Large intestine (tissue), 12 donors: Measurements from ENCODE around the gene SAYSD1. TPM values are rescaled to one million over a fixed set of nuclear protein-coding genes. Genes with fewer than 3 reads are reported as not detected.

Source experiments
- DNase-seq, 2 donors: peaks; one replicate each; pipeline versions ENCODE4 v3.0.0 to v3.0.0-alpha.2; 2013
- H3K27ac ChIP-seq: one replicate; pipeline ENCODE4 v1.5.1; 2013; ENCODE audit warnings: low read length
- H3K27me3 ChIP-seq: 2 replicates; pipeline ENCODE4 v1.6.1; 2013; ENCODE audit warnings: low read length; ENCODE audit not compliant: control insufficient read depth, insufficient read depth
- H3K36me3 ChIP-seq: 2 replicates; pipeline ENCODE4 v1.6.1; 2013; ENCODE audit warnings: low read length; ENCODE audit not compliant: control insufficient read depth, insufficient read depth
- H3K4me1 ChIP-seq: one replicate; pipeline ENCODE4 v1.6.1; 2013; ENCODE audit warnings: low read length; ENCODE audit not compliant: control insufficient read depth, insufficient read depth
- H3K4me3 ChIP-seq: one replicate; pipeline ENCODE4 v1.5.1; 2013; ENCODE audit warnings: low read length
- H3K9me3 ChIP-seq: one replicate; pipeline ENCODE4 v1.6.1; 2013; ENCODE audit warnings: mild to moderate bottlenecking, low read depth, low read length, moderate library complexity; ENCODE audit not compliant: control insufficient read depth
- WGBS: methylation state at CpG from one replicate; pipeline ENCODE4 v1.1.5; 2013; ENCODE audit warnings: low lambda C conversion rate; ENCODE audit not compliant: insufficient coverage; 5-methylcytosine and 5-hydroxymethylcytosine counted together
- long read RNA-seq, 11 donors: transcript quantifications; one replicate each; lab custom pipeline, GENCODE V29; 2026
- polyA plus RNA-seq: library from polyadenylated mRNA; unstranded; fragments of 120-200 nt; gene quantifications from one replicate; pipeline ENCODE4 v1.2.1, GENCODE V29; 2013

Gene SAYSD1
- 18.6 TPM for polyA plus RNA-seq
- long read RNA-seq, donor 1, transcript SAYSD1-201 (2 exons, 2,020 nt): major isoform, 5 of 6 reads
- long read RNA-seq, donor 1, partial matches to known transcripts: 0 of 6 reads
- long read RNA-seq, donor 1, other reads (novel, unspliced or antisense): 0 of 6 reads
- long read RNA-seq, donor 2, transcript SAYSD1-201 (2 exons, 2,020 nt): major isoform, 9 of 16 reads
- long read RNA-seq, donor 2, partial matches to known transcripts: 0 of 16 reads
- long read RNA-seq, donor 2, other reads (novel, unspliced or antisense): 0 of 16 reads
- long read RNA-seq, donor 3, transcript SAYSD1-201 (2 exons, 2,020 nt): major isoform, 16 of 19 reads
- long read RNA-seq, donor 3, partial matches to known transcripts: 0 of 19 reads
- long read RNA-seq, donor 3, other reads (novel, unspliced or antisense): 0 of 19 reads
- long read RNA-seq, donor 4, partial matches to known transcripts: 0 of 3 reads
- long read RNA-seq, donor 4, other reads (novel, unspliced or antisense): 0 of 3 reads
- long read RNA-seq, donor 5, partial matches to known transcripts: 0 of 2 reads
- long read RNA-seq, donor 5, other reads (novel, unspliced or antisense): 0 of 2 reads
- long read RNA-seq, donor 6, transcript SAYSD1-201 (2 exons, 2,020 nt): major isoform, 11 of 11 reads
- long read RNA-seq, donor 6, partial matches to known transcripts: 0 of 11 reads
- long read RNA-seq, donor 6, other reads (novel, unspliced or antisense): 0 of 11 reads
- long read RNA-seq, donor 7, partial matches to known transcripts: 0 of 3 reads
- long read RNA-seq, donor 7, other reads (novel, unspliced or antisense): 0 of 3 reads
- long read RNA-seq, donor 8, transcript SAYSD1-201 (2 exons, 2,020 nt): major isoform, 17 of 36 reads
- long read RNA-seq, donor 8, partial matches to known transcripts: 16 of 36 reads
- long read RNA-seq, donor 8, other reads (novel, unspliced or antisense): 0 of 36 reads
- long read RNA-seq, donor 9, transcript SAYSD1-201 (2 exons, 2,020 nt): major isoform, 6 of 14 reads
- long read RNA-seq, donor 9, partial matches to known transcripts: 6 of 14 reads
- long read RNA-seq, donor 9, other reads (novel, unspliced or antisense): 0 of 14 reads
- long read RNA-seq, donor 10, transcript SAYSD1-201 (2 exons, 2,020 nt): major isoform, 5 of 11 reads
- long read RNA-seq, donor 10, partial matches to known transcripts: 0 of 11 reads
- long read RNA-seq, donor 10, other reads (novel, unspliced or antisense): 0 of 11 reads
- long read RNA-seq, donor 11, transcript SAYSD1-201 (2 exons, 2,020 nt): major isoform, 13 of 16 reads
- long read RNA-seq, donor 11, partial matches to known transcripts: 0 of 16 reads
- long read RNA-seq, donor 11, other reads (novel, unspliced or antisense): 0 of 16 reads

- Histone ChIP-seq H3K27ac (peak within 1 kb of the TSS; percentile 99), H3K4me3 (peak within 1 kb of the TSS; percentile 84), H3K9me3 (no peaks in the 10 kb centered on the region), H3K4me1 (peaks cover 5% of the 10 kb centered on the region), H3K27me3 (no peaks in the 10 kb centered on the region), H3K36me3 (peaks cover 5% of the 10 kb centered on the region)
- DNase-seq: peak; percentile 97 to 98
- WGBS: no CpG with 5 or more reads among the region's 68 CpGs
Measured at GRCh38 chr6:39114704-39115599, at the start of gene SAYSD1. Gene SAYSD1, minus strand, starts transcription at chr6:39115186. Its CDS starts 97 bp downstream, at chr6:39115089.

- DNase-seq: no peak
- H3K27ac ChIP-seq: no peak overlapping the region
- WGBS: no CpG with 5 or more reads among the region's 3 CpGs
- H3K27me3 ChIP-seq: peaks cover 2% of the 10 kb centered on the region
- H3K36me3 ChIP-seq: no peaks in the 10 kb centered on the region
- no peak overlapping the region for H3K4me3 ChIP-seq
- no peaks in the 10 kb centered on the region for H3K9me3 ChIP-seq
- H3K4me1 ChIP-seq: no peaks in the 10 kb centered on the region
Measured at GRCh38 chr6:39157511-39157910, 42.5 kb upstream of the SAYSD1 start.

GRCh38 chr6:39156801-39157200, 41.8 kb upstream of the SAYSD1 start:
- Histone ChIP-seq H3K27ac (no peak overlapping the region), H3K9me3 (no peaks in the 10 kb centered on the region), H3K4me1 (no peaks in the 10 kb centered on the region), H3K27me3 (peaks cover 8% of the 10 kb centered on the region), H3K36me3 (no peaks in the 10 kb centered on the region), H3K4me3 (no peak overlapping the region)
- DNase-seq: no peak
- WGBS: no CpG with 5 or more reads among the region's 3 CpGs

GRCh38 chr6:39154705-39155104, 39.7 kb upstream of the SAYSD1 start:
- H3K27me3 ChIP-seq: peaks cover 13% of the 10 kb centered on the region
- no peak overlapping the region for H3K4me3 ChIP-seq
- DNase-seq: no peak
- H3K36me3 ChIP-seq: no peaks in the 10 kb centered on the region
- H3K9me3 ChIP-seq: no peaks in the 10 kb centered on the region
- 100% methylated on average over 1 of the region's 4 CpGs for WGBS
- no peaks in the 10 kb centered on the region for H3K4me1 ChIP-seq
- no peak overlapping the region for H3K27ac ChIP-seq

- Histone ChIP-seq H3K27ac (no peak overlapping the region), H3K27me3 (peaks cover 13% of the 10 kb centered on the region), H3K4me1 (no peaks in the 10 kb centered on the region), H3K36me3 (no peaks in the 10 kb centered on the region), H3K9me3 (no peaks in the 10 kb centered on the region), H3K4me3 (no peak overlapping the region)
- no peak for DNase-seq
- WGBS: no CpG with 5 or more reads among the region's 6 CpGs
Measured at GRCh38 chr6:39153766-39154397, 38.9 kb upstream of the SAYSD1 start.

GRCh38 chr6:39152262-39152661, 37.3 kb upstream of the SAYSD1 start:
- Histone ChIP-seq H3K27me3 (peaks cover 17% of the 10 kb centered on the region), H3K4me1 (no peaks in the 10 kb centered on the region), H3K27ac (no peak overlapping the region), H3K36me3 (no peaks in the 10 kb centered on the region), H3K9me3 (no peaks in the 10 kb centered on the region), H3K4me3 (no peak overlapping the region)
- DNase-seq: no peak
- 76% methylated on average over 5 of the region's 5 CpGs for WGBS

GRCh38 chr6:39151211-39151610, 36.2 kb upstream of the SAYSD1 start:
- DNase-seq: no peak
- 70% methylated on average over 2 of the region's 3 CpGs for WGBS
- no peaks in the 10 kb centered on the region for H3K9me3 ChIP-seq

GRCh38 chr6:39144481-39145173, 29.6 kb upstream of the SAYSD1 start:
- H3K36me3 ChIP-seq: no peaks in the 10 kb centered on the region
- no CpG with 5 or more reads among the region's 1 CpG for WGBS
- H3K27ac ChIP-seq: no peak overlapping the region
- H3K27me3 ChIP-seq: peaks cover 12% of the 10 kb centered on the region
- no peak overlapping the region for H3K4me3 ChIP-seq
- no peaks in the 10 kb centered on the region for H3K4me1 ChIP-seq
- no peak for DNase-seq
- H3K9me3 ChIP-seq: no peaks in the 10 kb centered on the region

More at GRCh38 chr6:39151211-39151610, 36.2 kb upstream of the SAYSD1 start:
- H3K4me3 ChIP-seq: no peak overlapping the region
- no peaks in the 10 kb centered on the region for H3K4me1 ChIP-seq
- peaks cover 21% of the 10 kb centered on the region for H3K27me3 ChIP-seq
- H3K36me3 ChIP-seq: no peaks in the 10 kb centered on the region
- no peak overlapping the region for H3K27ac ChIP-seq
